Activated T-cell treated with anti-CD3 and anti-CD28 coated beads, Interleukin-2, amount 50 U/mL, for 1 hour (primary cell): ENCODE data around the gene FGF18.

ENCODE experiments used
- DNase-seq: peaks from one replicate; pipeline ENCODE4 v3.0.0-alpha.2; 2020

FGF18 gene

GRCh38 chr5:171506951-171507350, 87.5 kb downstream of the FGF18 start:
- no peak for DNase-seq
